Dendritic cell treated with granulocyte-macrophage colony-stimulating factor and Interleukin-4, amounts not matched to agents 40 ng/mL and 50 ng/mL, for 4 days (primary cell): Measurements from ENCODE around the gene NUDT12.

Experiments
- H3K27ac Mint-ChIP-seq: one replicate; pipeline ENCODE4 v1.8.0; 2022; ENCODE audit warnings: mild to moderate bottlenecking, mixed read lengths
- H3K27me3 Mint-ChIP-seq: one replicate; pipeline ENCODE4 v1.8.0; 2022; ENCODE audit warnings: mild to moderate bottlenecking, mixed read lengths
- H3K36me3 Mint-ChIP-seq: one replicate; pipeline ENCODE4 v1.8.0; 2022; ENCODE audit warnings: low read depth, mixed read lengths
- H3K4me1 Mint-ChIP-seq: one replicate; pipeline ENCODE4 v1.8.0; 2022; ENCODE audit warnings: low read depth, mixed read lengths
- H3K4me3 Mint-ChIP-seq: one replicate; pipeline ENCODE4 v1.8.0; 2022; ENCODE audit warnings: mild to moderate bottlenecking, moderate library complexity, mixed read lengths
- H3K9me3 Mint-ChIP-seq: one replicate; pipeline ENCODE4 v1.8.0; 2022; ENCODE audit warnings: mixed read lengths
- intact Hi-C: fragments of 100-400 bp; cut with micrococcal nuclease; formaldehyde crosslinking; loops from one replicate; pipeline ENCODE4 v1.15.0; 2022

NUDT12 gene

DNA sequence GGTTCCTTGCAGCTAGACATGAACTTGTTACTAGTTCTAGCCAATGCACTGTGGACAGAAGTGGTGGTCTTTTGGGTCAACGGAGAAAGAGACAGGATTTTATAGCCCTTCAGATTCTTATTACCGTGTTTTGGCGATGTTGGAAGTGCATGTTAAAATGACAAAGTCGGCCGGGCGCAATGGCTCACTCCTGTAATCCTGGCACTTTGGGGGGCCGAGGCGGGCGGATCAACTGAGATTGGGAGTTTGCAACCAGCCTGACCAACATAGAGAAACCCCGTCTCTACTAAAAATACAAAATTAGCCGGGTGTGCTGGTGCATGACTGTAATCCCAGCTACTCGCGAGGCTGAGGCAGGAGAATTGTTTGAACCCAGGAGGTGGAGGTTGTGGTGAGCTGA lies 9.1 kb upstream of the NUDT12 start:
- Mint-ChIP-seq H3K36me3 (no peaks in the 10 kb centered on the region), H3K9me3 (no peaks in the 10 kb centered on the region), H3K4me3 (no peak overlapping the region), H3K4me1 (no peaks in the 10 kb centered on the region), H3K27me3 (peaks cover 2% of the 10 kb centered on the region), H3K27ac (no peak overlapping the region)
- intact Hi-C loops: no loop called here

DNA sequence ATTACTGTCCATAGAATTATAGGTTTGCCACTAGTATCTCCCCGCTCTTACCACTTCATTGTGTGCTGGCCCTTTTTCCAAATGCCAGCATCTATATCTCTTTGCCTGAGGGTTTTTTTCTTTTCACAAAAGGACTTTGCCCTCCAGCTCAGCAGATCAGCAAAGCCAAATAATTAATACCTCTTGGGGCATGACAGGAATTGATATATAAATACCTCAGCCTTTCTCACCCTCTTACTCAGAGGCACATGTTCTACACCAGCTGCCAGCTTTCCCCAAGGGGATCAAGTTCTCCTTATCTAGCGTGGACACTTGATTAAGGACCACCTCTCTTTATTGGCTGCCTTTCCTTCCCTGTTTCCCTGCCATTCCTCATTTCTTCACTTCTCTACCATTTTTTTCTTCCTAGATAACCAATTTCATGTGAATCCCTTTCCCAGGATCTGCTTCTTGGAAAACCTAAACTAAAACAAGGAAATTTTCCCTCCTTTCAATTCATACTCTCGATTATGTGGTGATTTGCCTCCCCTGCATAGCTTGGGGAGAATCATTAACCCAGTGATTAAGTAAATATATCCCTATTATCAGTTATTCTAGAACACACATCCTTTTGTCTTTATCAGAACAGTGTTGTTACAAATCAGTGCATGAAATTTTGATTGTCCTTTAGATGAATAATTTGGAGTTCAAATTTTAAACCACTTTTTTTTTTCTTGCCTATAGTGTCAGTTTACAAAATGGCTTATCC lies 6.9 kb upstream of the NUDT12 start:
- intact Hi-C loops: no loop called here
- H3K4me3 Mint-ChIP-seq: no peak overlapping the region
- no peaks in the 10 kb centered on the region for H3K9me3 Mint-ChIP-seq
- H3K36me3 Mint-ChIP-seq: no peaks in the 10 kb centered on the region
- no peak overlapping the region for H3K27ac Mint-ChIP-seq
- H3K4me1 Mint-ChIP-seq: no peaks in the 10 kb centered on the region
- peaks cover 2% of the 10 kb centered on the region for H3K27me3 Mint-ChIP-seq

DNA sequence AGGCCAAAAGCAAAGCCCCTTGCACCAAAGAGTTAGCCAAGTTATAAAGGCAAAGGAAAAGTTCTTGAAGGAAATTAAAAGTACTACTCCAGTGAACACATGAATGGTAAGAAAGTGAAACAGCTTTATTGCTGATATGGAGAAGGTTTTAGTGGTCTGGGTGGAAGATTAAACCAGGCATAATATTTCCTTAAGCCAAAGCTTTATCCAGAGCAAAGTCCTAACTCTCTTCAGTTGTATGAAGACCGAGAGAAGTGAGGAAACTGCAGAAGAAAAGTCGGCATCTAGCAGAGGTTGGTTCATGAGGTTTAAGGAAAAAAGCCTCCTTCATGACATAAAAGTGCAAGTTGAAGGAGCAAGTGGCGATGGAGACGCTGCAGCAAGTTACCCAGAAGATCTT lies 3.1 kb upstream of the NUDT12 start:
- H3K4me1 Mint-ChIP-seq: peaks cover 14% of the 10 kb centered on the region
- intact Hi-C loops: no loop called here
- H3K36me3 Mint-ChIP-seq: peaks cover 10% of the 10 kb centered on the region
- H3K27ac Mint-ChIP-seq: no peak overlapping the region
- no peak overlapping the region for H3K4me3 Mint-ChIP-seq
- no peaks in the 10 kb centered on the region for H3K9me3 Mint-ChIP-seq
- H3K27me3 Mint-ChIP-seq: peaks cover 3% of the 10 kb centered on the region

DNA sequence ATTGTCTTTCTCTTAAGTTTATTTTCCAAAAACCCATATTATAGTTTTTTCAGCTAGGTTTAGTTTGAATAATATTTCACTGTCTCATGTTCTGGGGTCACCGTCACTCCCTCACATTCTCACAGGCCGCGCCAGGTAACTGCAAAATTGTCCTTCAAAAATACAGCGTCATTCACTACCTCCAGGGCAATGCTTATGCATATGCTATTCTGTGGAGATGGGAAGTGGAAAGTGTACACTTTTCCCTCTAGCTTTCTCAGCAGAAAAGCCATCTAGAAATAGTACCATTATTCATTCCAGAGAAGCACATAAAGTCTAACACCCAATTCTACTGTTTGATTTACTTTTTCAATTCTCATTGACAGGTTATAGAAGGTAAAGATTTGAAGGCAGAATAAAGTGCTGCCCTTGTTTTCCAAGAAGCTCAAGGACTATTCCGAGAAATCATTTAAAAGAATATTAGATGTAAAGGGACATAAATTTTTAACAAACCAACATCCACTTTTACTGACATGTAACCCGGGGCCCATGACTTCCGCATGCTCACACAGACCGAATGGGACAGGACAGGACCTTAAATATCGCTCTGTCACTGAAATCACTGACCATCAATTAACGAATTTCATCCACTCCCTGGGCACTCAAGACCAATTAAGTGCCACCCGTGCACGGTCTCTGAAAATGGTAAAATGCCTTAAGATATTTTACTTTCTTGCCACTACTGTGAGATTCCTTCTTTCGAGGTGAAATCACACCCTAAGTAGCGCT lies 720 bp downstream of the NUDT12 start:
- H3K4me1 Mint-ChIP-seq: peaks cover 14% of the 10 kb centered on the region
- H3K36me3 Mint-ChIP-seq: peaks cover 10% of the 10 kb centered on the region
- H3K27me3 Mint-ChIP-seq: peaks cover 1% of the 10 kb centered on the region
- peak overlapping the region; percentile 93 for H3K4me3 Mint-ChIP-seq
- H3K9me3 Mint-ChIP-seq: no peaks in the 10 kb centered on the region
- intact Hi-C loops: no loop called here
- H3K27ac Mint-ChIP-seq: peak overlapping the region; percentile 85

DNA sequence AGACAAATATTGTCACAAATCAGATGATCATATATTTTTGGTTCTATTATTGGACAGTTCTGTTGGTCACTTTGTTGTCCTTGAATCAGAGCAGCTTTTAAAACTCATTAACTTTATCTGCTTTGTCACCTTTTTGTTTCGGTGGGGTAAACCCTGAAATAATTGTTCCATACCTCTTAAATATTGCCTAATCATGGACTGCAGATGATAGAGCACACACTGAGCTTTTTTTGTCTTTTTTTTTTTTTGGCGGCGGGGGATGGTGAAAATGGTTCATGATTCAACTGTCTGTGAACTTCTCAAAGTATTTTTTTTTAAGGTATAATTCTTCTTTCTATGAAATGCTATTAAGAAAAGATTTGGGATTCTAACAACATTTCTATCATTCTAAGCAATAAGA lies 1.8 kb downstream of the NUDT12 start:
- Mint-ChIP-seq H3K4me3 (no peak overlapping the region), H3K4me1 (peaks cover 14% of the 10 kb centered on the region), H3K36me3 (peaks cover 10% of the 10 kb centered on the region), H3K27ac (no peak overlapping the region), H3K9me3 (no peaks in the 10 kb centered on the region), H3K27me3 (peaks cover 1% of the 10 kb centered on the region)
- intact Hi-C loops: no loop called here

DNA sequence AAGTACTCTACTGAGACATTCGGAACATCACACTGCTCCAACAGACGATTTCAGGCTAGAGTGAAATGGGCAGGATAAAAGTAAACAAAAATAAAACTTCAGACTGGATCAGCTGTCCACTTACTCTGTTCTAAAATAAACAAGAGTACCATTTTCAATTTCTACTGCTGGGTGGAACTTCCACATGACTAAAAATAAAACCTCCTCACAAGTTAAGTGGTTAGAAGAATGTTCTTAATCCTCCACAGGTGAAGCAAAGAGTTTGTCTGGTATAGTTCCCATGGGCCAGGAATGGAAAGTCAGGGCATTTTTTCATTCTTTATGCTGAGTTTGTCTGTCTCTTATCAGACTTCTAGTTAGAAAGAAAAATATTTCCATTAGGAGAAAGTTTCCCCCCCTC lies 15.7 kb downstream of the NUDT12 start:
- intact Hi-C loops: no loop called here
- Mint-ChIP-seq H3K27me3 (no peaks in the 10 kb centered on the region), H3K4me3 (no peak overlapping the region), H3K27ac (no peak overlapping the region), H3K9me3 (no peaks in the 10 kb centered on the region), H3K4me1 (no peaks in the 10 kb centered on the region), H3K36me3 (peaks cover 6% of the 10 kb centered on the region)

DNA sequence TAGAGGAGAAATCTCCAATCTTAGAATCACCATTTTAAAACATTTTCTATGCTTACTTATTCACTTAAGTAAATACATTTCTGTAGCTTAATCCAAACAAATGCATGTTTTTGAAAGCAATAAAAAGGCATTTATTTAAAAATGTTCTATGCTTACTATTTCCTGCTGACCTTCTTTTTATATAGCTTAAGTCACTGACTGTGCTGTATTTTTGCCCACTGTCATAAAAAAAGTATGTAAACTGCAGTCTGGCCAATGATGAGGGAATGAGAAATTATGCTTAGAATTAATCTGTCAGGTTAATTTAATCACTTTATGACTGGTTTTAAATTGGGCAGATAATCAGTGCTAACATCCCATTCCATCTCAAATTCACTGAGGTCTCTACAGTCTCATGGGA lies 20.1 kb downstream of the NUDT12 start:
- Mint-ChIP-seq H3K4me1 (no peaks in the 10 kb centered on the region), H3K9me3 (no peaks in the 10 kb centered on the region), H3K27ac (no peak overlapping the region), H3K4me3 (no peak overlapping the region), H3K27me3 (no peaks in the 10 kb centered on the region), H3K36me3 (no peaks in the 10 kb centered on the region)
- intact Hi-C loops: no loop called here

DNA sequence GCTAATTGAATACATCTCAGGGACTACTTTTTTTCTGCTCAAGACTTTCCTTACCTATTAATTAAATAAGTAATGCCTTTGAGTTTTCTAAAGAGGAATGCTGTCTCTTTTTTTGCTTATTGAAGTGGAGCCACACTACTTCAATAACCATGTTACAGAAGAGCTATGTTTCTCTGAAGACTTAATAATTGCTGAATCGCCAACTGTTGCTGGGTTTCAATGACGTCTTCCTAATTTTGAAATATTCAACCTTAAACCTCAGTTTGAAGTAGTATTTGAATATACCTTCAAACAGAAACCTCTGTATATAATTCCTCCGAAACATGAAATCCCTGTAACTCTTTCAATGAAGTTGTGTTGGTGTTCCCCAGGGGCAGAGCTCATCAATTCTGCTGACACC lies 21.0 kb downstream of the NUDT12 start:
- Mint-ChIP-seq H3K9me3 (no peaks in the 10 kb centered on the region), H3K4me3 (no peak overlapping the region), H3K4me1 (no peaks in the 10 kb centered on the region), H3K36me3 (no peaks in the 10 kb centered on the region), H3K27me3 (no peaks in the 10 kb centered on the region), H3K27ac (no peak overlapping the region)
- intact Hi-C loops: no loop called here

DNA sequence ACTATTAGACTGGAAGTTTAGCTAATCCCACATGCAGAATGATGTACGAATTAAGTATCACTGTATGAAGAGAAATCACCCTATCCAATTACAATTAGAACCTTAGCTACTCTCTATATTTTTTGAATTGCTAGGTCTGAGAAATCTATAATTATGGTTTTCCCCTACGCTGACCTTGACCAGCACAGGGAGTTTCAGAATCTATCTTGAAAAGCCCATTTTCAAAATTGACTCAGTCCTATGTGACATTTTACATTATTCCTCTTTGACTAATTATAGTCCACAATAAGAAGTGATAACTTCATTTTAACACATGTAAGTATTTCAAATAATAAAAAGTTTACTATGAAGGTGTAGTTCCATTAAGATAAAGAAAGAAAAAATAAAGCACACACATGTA lies 21.5 kb downstream of the NUDT12 start:
- no peaks in the 10 kb centered on the region for H3K36me3 Mint-ChIP-seq
- intact Hi-C loops: no loop called here
- no peak overlapping the region for H3K27ac Mint-ChIP-seq
- no peaks in the 10 kb centered on the region for H3K9me3 Mint-ChIP-seq
- no peaks in the 10 kb centered on the region for H3K4me1 Mint-ChIP-seq
- no peaks in the 10 kb centered on the region for H3K27me3 Mint-ChIP-seq
- H3K4me3 Mint-ChIP-seq: no peak overlapping the region

DNA sequence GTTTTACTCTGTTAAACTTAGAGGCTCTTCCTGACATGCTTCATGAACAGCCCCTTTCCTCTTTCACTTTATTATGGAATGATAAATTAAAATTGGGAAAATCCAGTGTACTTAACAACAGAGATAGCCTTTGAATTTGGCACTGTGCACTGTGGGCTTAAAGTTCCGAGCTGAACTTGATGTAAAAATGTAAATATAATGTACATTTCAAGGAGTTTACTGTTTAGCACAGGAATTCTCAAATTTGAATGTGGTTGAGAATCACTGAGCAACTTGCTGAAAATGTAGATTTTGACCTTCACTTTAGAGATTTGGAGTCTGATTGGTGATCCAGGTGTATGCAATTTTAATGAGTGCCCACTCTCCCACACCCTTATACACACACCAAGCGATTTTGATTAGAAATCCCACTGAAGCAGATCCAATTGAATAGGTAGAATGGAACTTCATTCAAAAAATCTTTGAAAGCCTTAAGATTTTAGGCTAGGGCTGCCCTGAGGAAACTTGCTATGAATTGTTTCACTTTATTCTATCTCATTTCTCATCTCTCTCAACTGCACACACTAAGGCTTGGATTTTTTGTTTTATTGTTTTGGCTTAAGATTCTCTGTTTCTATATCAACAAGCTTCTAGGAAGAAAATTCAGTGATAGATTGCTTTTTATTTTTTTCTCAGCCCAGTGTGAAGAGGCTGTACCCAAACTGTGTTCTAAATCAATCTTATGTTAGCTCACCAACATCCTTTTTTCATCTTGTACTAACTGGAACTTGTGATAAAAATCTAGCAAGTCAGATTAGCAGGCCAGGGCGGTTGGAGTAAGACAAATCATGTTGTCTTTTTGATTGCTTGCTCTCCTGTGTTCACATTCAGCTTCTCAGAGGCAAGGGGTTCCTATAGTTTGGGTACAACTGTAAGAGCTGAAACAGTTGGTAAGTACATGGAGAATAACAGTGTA lies 22.9 kb downstream of the NUDT12 start:
- no peaks in the 10 kb centered on the region for H3K36me3 Mint-ChIP-seq
- H3K4me3 Mint-ChIP-seq: no peak overlapping the region
- intact Hi-C loops: no loop called here
- no peaks in the 10 kb centered on the region for H3K9me3 Mint-ChIP-seq
- no peaks in the 10 kb centered on the region for H3K27me3 Mint-ChIP-seq
- H3K4me1 Mint-ChIP-seq: no peaks in the 10 kb centered on the region
- H3K27ac Mint-ChIP-seq: no peak overlapping the region

DNA sequence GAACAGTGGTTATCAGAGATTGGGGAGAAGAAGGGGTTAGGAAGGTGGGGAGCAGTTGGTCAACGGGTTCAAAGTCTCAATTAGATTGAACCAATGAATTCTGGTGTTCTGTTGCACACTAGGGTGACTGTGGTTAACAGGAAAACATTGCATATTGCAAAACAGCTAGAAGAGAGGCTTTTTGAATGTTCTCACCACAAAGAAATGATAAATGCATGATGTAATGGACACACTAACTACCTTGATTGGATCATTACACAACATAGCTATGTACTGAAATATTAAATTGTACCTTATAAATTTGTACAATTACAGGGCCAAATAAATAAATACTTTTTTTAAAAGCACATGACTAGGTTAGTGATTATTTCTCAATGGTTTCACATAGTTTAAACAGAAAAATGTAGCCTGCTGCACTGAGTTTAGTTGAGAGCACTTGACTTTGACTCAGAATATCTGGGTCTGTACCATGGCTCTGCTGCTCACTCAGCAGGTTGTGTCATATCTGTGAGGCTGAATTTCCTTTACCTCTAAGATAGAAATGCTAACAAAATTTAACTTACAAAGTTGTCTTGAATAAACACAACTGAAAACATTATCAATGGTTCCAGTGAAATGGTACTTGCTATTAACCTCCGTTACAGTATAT lies 30.4 kb downstream of the NUDT12 start:
- Mint-ChIP-seq H3K4me3 (no peak overlapping the region), H3K27ac (no peak overlapping the region), H3K4me1 (no peaks in the 10 kb centered on the region), H3K27me3 (no peaks in the 10 kb centered on the region), H3K9me3 (no peaks in the 10 kb centered on the region), H3K36me3 (no peaks in the 10 kb centered on the region)
- intact Hi-C loops: no loop called here

DNA sequence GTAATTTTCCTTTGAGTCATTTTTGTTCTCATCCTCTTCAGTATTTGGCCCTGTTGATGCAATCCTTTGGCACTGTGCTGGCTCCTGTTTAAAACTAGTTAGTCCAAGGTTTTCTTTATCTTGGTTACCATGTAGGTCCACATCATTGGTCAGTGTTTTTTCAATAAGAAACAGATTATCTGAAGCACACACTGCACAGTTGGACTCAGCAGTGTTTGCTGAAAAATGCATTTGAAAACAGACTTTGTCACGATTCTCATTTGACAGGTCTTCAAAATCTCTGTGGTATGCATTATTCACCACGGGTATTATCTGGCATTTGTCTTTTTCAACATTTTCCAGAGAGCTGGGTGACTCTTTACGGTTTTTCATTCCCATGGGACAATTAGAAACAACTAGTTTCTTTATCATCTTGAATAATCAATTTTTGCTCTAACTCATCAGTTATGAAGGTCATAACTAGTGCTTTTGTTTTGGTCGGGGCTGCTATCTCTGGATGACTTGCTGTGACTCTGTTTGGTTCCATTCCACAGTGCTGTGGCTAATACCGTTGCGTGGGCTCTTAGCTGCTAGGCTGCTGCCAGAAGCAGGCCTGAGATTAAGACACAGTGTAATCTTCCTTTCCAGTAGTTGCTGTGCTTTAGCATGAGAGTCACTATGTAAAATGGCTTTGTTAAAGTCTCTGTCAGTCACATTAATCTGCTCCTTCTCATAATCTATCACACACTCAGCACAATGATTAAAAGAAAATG lies 36.2 kb downstream of the NUDT12 start:
- H3K27me3 Mint-ChIP-seq: no peaks in the 10 kb centered on the region
- intact Hi-C loops: no loop called here
- H3K4me1 Mint-ChIP-seq: no peaks in the 10 kb centered on the region
- no peak overlapping the region for H3K4me3 Mint-ChIP-seq
- no peaks in the 10 kb centered on the region for H3K36me3 Mint-ChIP-seq
- H3K9me3 Mint-ChIP-seq: no peaks in the 10 kb centered on the region
- H3K27ac Mint-ChIP-seq: no peak overlapping the region

DNA sequence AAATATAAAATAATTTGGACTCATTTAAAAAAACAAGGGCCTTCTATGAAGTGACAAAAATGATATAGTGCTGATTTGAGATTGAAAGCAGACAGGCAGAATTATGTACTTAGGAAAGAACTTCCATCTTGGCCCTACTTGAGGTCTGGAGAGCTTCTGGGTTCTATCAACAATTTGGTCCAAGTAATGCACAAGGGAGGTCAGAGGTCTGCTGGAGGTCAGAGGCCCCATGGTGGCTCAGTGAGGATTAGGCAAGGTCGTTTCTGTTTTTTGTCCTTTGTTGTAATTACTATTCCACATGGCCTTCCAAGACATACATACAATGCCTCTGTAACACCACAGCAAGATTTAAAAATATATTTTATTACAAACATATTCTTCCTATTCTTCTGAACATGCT lies 37.2 kb downstream of the NUDT12 start:
- H3K27ac Mint-ChIP-seq: no peak overlapping the region
- H3K36me3 Mint-ChIP-seq: no peaks in the 10 kb centered on the region

More for the DNA sequence above, 37.2 kb downstream of the NUDT12 start:
- Mint-ChIP-seq H3K4me3 (no peak overlapping the region), H3K9me3 (no peaks in the 10 kb centered on the region), H3K4me1 (no peaks in the 10 kb centered on the region), H3K27me3 (no peaks in the 10 kb centered on the region)
- intact Hi-C loops: no loop called here
